Measurements from ENCODE around the gene ATP6AP2. TPM values are rescaled to one million over a fixed set of nuclear protein-coding genes. Genes with fewer than 3 reads are reported as not detected.
A peak's percentile ranks its signal among the peaks of the same experiment; 100 is the strongest.

The ATP6AP2 gene
- total and polyA plus RNA-seq, 9 of the 15 experiments (the other 6 are each of a cell fraction or from before 2014, with no cell fraction given): 23.3 to 131 (median 41.9) TPM

GRCh38 chrX:40647307-40648197, 66.8 kb downstream of the ATP6AP2 start, which contains the start of gene CXorf38 (continued):
- TF ChIP-seq THRAP3 (IDR thresholded peaks at IDR 0.05; ENCODE audit: borderline replicate concordance): no peak
- TF ChIP-seq ATF7 (IDR thresholded peaks at IDR 0.05): peak; percentile 92
- TF ChIP-seq GMEB1 (CRISPR knock-in tag; IDR thresholded peaks at IDR 0.05): peak; percentile 78
- TF ChIP-seq MYNN (IDR thresholded peaks at IDR 0.05): no peak
- no peak for TF ChIP-seq MYNN (CRISPR knock-in tag; IDR thresholded peaks at IDR 0.05)
- TF ChIP-seq ZFPM2 (CRISPR knock-in tag; IDR thresholded peaks at IDR 0.05): no peak
- TF ChIP-seq ETV1 (tag; conservative IDR thresholded peaks at IDR 0.05; ENCODE audit: low read depth): 0 out of 2 replicates have a peak, but pooled peaks have one; percentile 21
- peak; percentile 48; the same call in 1 of the 2 replicates for TF ChIP-seq SUPT5H (IDR thresholded peaks at IDR 0.05)
- TF ChIP-seq POLR2A (conservative IDR thresholded peaks at IDR 0.05): 0 out of 2 replicates have a peak, but pooled peaks have one; percentile 59
- 0 out of 2 replicates have a peak, but pooled peaks have one; percentile 60 for TF ChIP-seq ETS1 (conservative IDR thresholded peaks at IDR 0.05; ENCODE audit: control insufficient read depth, low read depth, low read length)
- TF ChIP-seq BDP1 (IDR thresholded peaks at IDR 0.05; ENCODE audit: insufficient read depth, insufficient read length): no peak
- peak; percentile 65 for TF ChIP-seq NFIC (IDR thresholded peaks at IDR 0.05)
- peak; percentile 95 for TF ChIP-seq POU5F1 (IDR thresholded peaks at IDR 0.05; ENCODE audit: borderline replicate concordance, low read depth, low read length, partially characterized antibody)
- peak; percentile 79 for TF ChIP-seq POLR2G (IDR thresholded peaks at IDR 0.05; ENCODE audit: low read depth, low read length)
- no peak for TF ChIP-seq TAL1 (IDR thresholded peaks at IDR 0.05)
- no peak for TF ChIP-seq POLR3G (IDR thresholded peaks at IDR 0.05; ENCODE audit: extremely low read depth, insufficient read length, insufficient replicate concordance)
- TF ChIP-seq ZNF41 (CRISPR knock-in tag; conservative IDR thresholded peaks at IDR 0.05): no peak
- no peak for TF ChIP-seq E4F1 (CRISPR knock-in tag; IDR thresholded peaks at IDR 0.05; ENCODE audit: borderline replicate concordance)
- peak; percentile 64; the same call in 1 of the 2 replicates for TF ChIP-seq THAP12 (CRISPR knock-in tag; IDR thresholded peaks at IDR 0.05)
- no peak for TF ChIP-seq ZBTB26 (CRISPR knock-in tag; IDR thresholded peaks at IDR 0.05)
